HL-60 (cell line): Measurements from ENCODE around the gene S100P.

ENCODE experiments used
- GABPA ChIP-seq: IDR thresholded peaks from 2 replicates; pipeline ENCODE4 v1.6.1; 2012; ENCODE audit warnings: low read depth
- POLR2AphosphoS5 ChIP-seq: IDR thresholded peaks from 2 replicates; pipeline ENCODE4 v1.6.1; 2012; ENCODE audit warnings: low read depth
- SPI1 ChIP-seq: IDR thresholded peaks from 2 replicates; pipeline ENCODE4 v1.6.1; 2012; ENCODE audit warnings: low read depth, mild to moderate bottlenecking, borderline replicate concordance
- TF ChIP-seq, protein P1 (sequence below): IDR thresholded peaks from one replicate; pipeline ENCODE4 v1.5.1; 2011; ENCODE audit warnings: low read length, control low read depth, inconsistent platforms; ENCODE audit not compliant: insufficient read depth
- TF ChIP-seq, protein P2 (sequence below): IDR thresholded peaks from 2 replicates; pipeline ENCODE4 v1.6.1; 2012; ENCODE audit warnings: low read depth; ENCODE audit not compliant: insufficient replicate concordance

DNA sequence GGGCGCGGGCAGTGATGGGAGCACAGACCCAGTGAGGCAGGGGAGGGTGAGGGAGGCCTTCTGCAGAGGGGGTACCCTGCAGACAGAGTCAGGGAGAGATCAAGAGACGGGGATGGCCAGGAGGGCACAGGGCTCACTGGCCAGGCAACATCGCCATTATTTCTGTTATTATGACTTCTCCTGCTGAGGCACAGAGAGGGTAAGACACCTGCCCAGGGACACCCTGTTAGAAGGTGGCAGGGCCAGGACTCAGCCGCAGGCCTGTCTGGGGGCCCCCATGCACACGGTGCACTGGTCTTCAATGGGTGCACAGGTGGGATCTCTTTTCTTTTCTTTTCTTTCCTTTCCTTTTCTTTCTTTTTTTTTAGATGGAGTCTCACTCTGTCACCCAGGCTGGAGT is 38.1 kb downstream of the S100P start:
- TF ChIP-seq, protein P1, sequence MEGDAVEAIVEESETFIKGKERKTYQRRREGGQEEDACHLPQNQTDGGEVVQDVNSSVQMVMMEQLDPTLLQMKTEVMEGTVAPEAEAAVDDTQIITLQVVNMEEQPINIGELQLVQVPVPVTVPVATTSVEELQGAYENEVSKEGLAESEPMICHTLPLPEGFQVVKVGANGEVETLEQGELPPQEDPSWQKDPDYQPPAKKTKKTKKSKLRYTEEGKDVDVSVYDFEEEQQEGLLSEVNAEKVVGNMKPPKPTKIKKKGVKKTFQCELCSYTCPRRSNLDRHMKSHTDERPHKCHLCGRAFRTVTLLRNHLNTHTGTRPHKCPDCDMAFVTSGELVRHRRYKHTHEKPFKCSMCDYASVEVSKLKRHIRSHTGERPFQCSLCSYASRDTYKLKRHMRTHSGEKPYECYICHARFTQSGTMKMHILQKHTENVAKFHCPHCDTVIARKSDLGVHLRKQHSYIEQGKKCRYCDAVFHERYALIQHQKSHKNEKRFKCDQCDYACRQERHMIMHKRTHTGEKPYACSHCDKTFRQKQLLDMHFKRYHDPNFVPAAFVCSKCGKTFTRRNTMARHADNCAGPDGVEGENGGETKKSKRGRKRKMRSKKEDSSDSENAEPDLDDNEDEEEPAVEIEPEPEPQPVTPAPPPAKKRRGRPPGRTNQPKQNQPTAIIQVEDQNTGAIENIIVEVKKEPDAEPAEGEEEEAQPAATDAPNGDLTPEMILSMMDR = no peak
- TF ChIP-seq GABPA (no peak), SPI1 (no peak), POLR2AphosphoS5 (no peak)
- TF ChIP-seq, protein P2, sequence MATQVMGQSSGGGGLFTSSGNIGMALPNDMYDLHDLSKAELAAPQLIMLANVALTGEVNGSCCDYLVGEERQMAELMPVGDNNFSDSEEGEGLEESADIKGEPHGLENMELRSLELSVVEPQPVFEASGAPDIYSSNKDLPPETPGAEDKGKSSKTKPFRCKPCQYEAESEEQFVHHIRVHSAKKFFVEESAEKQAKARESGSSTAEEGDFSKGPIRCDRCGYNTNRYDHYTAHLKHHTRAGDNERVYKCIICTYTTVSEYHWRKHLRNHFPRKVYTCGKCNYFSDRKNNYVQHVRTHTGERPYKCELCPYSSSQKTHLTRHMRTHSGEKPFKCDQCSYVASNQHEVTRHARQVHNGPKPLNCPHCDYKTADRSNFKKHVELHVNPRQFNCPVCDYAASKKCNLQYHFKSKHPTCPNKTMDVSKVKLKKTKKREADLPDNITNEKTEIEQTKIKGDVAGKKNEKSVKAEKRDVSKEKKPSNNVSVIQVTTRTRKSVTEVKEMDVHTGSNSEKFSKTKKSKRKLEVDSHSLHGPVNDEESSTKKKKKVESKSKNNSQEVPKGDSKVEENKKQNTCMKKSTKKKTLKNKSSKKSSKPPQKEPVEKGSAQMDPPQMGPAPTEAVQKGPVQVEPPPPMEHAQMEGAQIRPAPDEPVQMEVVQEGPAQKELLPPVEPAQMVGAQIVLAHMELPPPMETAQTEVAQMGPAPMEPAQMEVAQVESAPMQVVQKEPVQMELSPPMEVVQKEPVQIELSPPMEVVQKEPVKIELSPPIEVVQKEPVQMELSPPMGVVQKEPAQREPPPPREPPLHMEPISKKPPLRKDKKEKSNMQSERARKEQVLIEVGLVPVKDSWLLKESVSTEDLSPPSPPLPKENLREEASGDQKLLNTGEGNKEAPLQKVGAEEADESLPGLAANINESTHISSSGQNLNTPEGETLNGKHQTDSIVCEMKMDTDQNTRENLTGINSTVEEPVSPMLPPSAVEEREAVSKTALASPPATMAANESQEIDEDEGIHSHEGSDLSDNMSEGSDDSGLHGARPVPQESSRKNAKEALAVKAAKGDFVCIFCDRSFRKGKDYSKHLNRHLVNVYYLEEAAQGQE = no peak
